HG03280 (cell line): Measurements from ENCODE around the gene EXOC2.

Experiments
- ATAC-seq: cut with Tn5 transposase; IDR thresholded peaks from one replicate; pipeline ENCODE4 v1.9.1; 2021; ENCODE audit warnings: mild to moderate bottlenecking, moderate library complexity; ENCODE audit not compliant: unreplicated experiment

EXOC2 gene, protein sequence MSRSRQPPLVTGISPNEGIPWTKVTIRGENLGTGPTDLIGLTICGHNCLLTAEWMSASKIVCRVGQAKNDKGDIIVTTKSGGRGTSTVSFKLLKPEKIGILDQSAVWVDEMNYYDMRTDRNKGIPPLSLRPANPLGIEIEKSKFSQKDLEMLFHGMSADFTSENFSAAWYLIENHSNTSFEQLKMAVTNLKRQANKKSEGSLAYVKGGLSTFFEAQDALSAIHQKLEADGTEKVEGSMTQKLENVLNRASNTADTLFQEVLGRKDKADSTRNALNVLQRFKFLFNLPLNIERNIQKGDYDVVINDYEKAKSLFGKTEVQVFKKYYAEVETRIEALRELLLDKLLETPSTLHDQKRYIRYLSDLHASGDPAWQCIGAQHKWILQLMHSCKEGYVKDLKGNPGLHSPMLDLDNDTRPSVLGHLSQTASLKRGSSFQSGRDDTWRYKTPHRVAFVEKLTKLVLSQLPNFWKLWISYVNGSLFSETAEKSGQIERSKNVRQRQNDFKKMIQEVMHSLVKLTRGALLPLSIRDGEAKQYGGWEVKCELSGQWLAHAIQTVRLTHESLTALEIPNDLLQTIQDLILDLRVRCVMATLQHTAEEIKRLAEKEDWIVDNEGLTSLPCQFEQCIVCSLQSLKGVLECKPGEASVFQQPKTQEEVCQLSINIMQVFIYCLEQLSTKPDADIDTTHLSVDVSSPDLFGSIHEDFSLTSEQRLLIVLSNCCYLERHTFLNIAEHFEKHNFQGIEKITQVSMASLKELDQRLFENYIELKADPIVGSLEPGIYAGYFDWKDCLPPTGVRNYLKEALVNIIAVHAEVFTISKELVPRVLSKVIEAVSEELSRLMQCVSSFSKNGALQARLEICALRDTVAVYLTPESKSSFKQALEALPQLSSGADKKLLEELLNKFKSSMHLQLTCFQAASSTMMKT

DNA sequence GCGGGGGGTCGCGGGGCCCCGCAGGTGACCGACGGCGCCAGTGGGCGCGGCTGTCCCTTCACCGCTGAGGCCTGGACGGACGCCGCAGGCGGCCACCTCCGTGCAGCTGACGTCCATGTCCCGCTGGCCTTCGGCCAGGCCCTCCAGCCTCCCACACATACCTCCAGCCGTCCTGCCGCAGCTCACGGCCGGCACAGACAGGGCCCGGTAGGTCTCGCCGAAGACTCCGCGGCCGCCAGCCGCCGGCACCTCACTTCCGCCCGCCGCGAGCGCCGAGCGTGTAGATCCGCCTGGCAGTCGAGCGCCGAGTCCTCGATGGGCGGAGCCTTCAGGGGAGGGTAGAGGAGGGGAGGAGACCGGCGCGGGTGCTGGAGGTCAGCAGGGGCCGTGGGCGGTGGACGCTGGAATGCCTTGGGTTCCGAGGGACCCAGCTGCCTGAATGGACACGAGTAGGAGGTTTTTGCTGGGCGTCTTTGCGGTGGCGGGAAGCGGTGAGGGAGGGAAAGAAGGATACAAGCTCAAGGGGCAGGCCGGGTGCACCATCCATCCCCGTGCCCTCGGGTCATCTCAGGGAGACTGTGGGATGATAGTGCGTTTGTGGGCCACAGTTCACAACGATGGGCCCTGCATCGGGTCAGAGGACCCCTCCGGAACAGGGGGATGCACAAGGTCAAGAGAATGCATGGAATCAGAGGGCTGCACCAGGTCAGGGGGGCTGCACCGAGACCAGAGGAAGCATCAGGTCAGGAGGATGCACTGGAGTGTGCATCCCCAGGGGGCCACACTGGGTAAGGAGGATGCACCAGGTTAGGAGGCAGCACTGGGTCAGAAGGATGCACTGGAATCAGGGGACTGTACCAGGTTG is at the start of gene EXOC2:
EXOC2 (minus strand) TSS at position 282 of the 865 bp plus-strand sequence. CDS start 55,321 bp downstream, outside the sequence.
- peak; percentile 90 for ATAC-seq

DNA sequence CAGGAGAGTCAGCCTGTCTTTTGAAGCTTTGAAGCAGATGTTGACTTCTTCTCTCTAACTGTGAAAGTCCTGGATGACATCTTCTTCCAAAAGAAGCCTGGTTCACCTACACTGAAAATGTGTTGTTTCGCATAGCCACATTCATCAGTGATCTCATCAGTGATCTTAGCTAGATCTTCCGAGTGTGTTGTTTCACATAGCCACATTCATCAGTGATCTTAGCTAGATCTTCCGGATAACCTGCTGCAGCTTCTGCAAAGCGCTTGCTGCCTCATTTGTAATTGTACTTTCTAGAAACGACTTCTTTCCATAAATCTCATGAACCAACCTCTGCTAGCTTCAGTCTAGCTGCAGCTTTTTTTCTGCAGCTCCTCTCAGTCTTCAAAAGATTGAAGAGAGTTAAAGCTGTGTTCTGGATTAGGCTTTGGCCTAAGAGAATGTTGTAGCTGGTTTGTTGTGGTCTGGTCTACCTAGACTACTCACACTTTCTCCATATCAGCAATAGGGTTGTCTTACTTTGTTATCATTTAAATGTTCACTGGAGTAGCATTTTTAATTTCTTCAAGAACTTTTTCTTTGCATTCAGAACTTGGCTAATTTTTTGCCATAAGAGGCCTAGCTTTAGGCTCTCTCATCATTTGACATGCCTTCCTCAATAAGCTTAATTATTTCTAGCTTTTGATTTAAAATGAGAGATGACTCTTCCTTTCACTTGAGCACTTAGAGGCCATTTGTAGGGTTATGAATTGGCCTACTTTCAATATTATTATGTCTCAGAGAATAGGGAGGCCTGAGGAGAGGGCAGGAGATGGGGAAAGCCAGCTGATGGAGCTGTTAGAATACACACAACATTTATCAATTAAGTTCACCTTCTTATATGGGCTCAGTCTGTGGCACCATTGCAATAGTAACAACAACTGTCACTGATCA is 48.7 kb upstream of the EXOC2 start:
- no peak for ATAC-seq

DNA sequence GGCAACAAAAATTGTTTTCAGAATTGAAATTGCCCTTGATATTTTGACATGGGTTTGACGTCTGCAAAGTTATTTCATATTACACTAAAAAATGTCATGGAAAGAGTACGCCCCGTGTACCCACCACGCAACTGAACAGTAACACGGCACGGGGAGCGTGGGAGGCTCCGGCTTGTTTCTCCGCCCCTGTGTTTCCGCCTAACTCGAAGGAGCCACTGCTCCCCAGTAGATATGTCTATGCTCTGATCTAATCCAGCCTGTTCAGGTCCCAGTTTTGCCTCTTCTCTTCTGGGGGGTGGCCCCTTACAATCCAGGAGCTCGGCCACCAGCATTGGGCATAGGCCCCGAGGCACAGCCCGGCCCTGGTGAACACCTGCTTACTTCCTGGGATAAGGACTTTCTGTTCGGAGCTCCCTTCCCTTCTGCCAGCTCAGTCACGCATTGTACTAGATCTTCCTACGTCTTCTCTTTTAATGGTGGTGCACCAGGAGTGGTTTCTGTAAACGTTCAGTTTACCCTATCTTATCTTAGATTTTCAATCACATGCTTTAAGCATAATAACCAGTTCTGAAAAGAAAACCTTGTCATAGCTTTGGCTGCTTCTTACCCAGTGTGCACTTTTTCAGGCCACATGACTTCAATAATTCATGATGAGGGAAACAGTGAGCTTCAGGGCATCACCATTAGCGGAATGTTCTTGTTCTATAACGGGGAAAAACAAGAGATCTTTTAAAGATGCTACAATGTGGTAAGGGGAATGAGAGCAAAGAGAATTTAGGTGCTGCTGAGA is 43.9 kb upstream of the EXOC2 start:
- ATAC-seq, result no peak

DNA sequence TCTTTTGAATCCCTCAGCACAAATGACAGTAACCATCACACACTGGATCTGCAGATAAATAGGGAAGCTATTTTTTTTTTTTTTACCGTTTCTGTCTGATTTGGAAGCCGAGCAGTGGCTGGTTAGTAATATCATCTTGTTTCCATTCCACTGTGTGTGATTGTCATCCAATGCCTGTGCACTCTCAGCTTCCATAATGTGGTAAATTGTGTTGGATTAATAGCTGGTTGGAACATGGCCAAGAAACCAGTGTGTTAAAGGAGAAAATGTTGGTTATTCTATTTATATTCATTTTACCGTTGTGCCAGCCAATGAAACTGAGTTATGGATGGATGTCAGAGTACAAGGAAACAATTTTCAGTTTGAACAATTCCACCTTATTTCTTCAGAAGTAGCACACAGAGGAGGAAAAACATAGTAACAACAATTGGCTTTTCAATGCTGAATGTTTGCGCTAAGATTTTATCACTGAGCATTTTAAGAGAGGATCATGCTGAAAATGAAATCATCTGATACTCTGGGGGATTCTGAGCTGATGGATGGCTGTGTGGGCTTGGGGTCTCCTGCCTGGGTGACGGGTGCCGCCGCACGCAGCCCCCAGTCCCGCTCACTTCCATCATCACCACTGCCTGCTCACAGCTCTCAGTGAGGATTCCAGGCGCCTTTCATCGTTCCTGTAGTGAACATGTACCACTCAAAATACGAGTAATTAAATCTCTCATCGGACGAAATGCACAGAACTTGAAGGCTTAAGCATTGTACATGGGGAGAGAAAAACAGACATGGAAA is 40.7 kb upstream of the EXOC2 start:
- ATAC-seq, result no peak

DNA sequence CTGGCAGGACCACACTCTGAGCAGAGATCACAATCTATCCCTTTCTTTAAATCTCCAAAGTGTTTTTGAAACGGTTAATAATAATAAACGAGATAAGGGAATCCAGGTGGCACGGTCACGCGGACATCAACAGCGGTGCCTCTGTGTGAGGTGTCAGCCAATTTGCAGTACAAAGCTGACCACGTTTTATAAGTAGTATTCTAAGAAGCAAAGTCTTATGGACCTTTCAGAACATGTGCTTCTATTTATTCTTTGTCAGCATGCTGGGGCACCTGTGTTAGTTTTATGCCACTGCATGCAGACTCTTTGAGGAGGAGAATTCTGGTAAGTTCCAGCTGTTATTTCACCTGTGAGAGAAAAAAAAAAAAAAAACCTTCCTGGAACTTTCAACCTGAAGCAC is 39.0 kb upstream of the EXOC2 start:
- no peak for ATAC-seq

DNA sequence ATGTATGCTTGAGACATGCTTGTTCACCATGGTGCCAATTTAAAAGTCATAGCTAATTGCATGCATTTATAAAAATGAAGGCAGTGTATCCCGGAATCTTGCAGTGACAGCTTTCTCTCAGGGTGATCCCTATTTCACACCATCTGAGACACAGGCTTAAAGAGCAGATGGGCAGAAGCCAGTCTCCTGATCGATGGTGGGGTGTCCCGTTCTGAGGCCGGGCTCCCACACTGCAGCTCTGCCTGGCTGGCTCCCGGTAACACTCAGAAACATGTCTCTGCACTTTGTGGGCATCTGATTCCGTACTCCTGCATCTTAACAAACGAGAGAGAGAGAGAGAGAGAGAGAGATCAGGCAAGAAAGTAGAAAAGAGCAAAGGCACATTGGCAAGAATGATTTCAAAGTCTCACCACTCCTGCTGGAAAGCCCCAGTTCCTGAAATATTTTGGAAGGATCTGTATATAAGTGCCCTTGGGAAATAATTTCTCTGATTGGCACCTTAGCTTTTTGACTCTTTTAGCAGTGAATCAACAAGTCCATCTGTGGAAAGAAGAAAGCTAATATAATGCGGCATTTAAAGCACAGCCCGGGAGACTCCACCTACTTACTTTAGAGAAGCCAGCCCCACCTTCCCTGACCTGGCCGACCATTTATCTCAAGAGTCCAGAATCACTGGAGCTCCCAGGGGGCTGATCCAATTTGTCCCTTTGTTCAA is 36.8 kb upstream of the EXOC2 start:
- no peak for ATAC-seq

DNA sequence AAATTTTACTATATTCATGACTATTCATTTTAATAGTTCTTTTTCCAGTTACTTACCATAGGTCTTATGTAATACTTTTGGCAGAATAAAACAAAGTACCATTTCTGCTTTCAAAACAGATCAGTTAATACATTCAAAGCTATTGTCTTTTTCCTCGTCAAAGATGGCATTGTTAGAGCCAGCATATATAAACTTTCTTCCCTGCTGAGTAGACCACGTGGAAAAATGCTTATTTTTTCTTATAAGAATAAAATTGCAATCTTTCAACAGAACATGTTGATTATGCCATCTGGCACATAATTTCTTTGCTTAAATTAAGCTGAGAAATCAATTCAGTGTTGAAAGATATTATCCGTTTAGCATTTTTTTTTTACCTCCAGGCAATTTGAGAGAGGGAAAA is 34.9 kb upstream of the EXOC2 start:
- ATAC-seq, result no peak

DNA sequence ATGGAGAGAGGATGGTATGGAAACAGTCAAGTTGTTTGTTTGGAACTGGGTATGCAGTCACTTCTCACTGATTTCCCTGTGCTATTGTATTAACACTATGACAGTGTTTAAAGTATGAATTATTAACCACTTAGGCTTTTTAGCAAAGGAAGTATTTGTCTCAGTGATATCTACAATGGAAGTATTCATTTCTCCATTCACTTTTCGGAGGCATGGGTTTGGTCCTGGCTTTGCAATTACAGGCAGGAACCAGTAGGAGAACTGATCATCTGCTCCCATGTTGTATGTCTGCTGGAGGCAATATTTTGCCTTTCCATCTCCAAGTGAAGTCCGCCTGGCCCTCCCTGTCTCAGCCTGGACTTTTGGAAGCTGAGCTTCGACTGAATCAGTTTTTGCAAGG is 30.6 kb upstream of the EXOC2 start:
- no peak for ATAC-seq

DNA sequence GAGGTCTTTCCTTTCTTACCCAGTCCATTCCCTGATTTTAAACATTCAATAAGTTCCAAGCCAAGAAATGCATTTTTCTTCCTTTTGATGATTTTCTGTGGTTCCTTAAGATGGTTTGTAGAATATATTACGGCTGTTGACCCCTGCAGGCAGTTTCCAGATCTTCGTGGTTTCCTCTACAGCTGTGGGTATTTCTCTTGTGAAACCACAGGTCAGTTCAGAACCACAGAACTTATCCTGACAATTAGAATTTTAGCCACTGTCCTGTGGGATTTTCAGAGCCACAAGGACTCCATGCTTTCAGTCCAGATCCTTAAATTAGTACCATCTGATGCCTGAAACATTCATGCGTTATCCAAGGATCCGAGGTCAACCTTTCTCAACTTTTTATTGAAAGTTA is 29.7 kb upstream of the EXOC2 start:
- ATAC-seq, result no peak

DNA sequence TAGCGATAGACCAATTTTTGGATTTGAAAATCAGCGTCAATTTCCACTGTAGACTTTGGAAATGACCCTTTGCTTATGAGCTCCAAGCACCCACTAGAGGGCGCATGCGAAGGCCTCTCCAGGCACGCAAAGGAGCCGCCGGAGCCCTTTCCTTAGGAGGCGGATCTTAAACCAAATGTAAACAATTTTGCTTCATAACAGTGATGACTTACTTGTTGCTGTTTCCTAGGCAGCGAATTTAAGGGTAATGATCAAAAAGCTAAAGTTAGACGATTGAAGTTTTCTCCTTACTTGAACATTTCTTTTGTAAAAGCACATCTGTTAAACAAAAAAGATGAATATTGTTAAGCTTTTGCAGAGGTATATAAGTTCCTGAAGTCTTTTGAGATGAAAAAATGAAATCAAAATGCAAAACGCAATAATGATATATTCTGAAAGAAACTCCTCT is 29.2 kb upstream of the EXOC2 start:
- no peak for ATAC-seq

DNA sequence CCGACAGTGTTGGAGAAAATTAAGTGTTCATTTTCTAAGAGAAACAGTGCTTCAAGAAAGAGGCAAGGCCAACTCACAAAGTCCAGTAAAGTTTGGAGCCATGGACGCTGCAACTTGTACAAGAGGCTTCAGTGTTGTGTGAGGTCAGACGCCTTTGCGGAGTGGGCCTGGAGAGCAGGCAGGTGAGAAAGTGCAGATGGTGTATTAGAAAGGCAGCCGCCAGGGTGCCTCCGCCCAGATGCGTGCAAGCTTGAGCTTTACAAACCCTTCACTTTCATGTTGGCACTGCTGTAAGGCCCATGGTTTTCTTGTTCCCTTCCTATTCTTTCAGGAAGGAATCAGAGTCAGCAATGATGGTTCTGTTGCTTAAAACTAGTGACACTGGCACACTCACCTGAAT is 25.4 kb upstream of the EXOC2 start:
- ATAC-seq, result no peak

DNA sequence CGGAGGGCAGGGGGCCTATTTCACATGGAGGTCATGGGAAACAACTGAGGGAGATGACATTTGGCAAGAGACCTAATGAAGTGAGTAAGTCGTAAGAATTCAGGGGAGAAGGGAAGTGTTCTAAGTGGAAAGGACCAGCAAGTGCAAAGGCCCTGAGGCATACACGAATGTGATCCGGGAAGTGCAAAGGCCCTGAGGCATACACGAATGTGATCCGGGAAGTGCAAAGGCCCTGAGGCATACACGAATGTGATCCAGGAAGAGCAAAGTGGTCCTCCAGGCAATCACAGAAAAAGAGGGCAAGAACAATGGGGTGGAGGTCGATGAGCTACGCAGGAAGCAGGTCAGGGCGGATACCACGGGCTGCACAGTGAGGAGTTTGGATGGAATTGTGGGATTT is 24.2 kb upstream of the EXOC2 start:
- ATAC-seq, result no peak

DNA sequence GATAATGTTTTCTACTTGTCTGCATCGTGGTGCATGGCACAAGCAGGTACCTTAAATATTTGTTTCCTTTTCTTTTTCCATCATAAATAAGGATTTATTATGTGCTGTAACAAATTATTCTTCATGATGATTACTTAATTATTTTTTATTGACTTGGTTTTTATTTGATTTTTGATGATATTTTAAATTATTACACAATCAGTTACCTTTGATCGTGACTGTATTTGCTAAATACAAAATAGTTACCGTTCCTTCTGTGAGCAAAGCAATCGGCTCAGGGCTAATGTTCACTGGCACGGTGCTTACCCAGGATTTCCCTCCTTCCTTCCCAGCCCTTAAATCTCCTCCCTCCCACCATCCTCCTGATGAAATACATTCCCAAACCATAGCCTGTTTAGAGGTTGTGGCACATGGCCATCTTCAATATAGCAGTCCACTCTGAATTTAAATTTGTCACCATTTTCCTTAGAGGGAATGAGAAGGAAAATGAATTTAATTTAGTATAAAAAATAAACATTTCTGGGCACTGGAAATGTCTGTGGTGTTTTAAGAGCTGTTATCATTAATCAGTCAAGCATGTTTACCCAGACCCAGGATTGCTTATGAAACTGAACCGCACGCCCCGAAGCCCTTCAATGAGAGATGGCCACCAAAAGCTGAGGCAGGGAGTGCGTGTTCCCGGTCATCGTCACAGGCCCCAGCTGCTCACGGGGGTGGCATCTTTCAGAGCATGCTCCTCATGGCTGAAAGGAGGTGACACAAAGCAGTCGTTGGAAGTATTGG is 23.0 kb upstream of the EXOC2 start:
- ATAC-seq, result no peak

DNA sequence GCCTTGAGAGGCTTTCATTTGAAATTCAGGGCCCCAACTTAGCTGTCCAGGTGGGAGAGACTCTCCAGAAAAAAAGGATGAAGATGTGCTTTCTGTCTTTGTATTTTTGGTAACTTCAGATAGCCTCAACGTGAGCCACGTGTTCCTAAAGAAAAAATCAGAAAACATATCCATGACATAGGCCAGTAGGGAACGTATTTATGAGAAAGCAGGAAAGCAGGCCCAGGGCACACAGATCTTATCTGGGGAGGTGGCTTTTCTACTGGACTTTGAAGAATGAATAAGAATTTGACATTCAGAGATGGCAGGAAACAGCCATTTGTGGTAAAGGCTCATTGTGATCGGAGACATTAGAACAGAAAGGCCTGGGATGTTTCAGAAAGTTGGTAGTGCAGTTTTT is 21.2 kb upstream of the EXOC2 start:
- no peak for ATAC-seq

DNA sequence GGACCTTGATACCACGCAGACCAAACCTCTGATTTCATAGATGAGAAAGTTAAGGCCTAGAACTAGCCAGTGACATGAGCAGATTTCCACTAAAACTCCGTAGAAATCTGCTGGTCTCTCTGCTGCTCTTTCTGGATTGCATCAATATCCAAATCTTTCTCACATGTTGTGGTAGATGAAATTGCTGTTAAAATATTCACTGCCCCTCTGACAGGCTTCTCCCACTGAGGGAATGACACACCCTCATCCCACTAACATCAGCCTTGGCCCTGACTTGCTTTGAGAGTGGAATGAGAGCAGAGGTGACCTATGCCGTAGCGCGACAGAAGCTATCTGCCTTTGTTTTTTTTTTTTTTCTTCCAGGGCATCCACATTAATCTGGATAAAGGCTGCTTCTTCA is 20.4 kb upstream of the EXOC2 start:
- ATAC-seq, result no peak

DNA sequence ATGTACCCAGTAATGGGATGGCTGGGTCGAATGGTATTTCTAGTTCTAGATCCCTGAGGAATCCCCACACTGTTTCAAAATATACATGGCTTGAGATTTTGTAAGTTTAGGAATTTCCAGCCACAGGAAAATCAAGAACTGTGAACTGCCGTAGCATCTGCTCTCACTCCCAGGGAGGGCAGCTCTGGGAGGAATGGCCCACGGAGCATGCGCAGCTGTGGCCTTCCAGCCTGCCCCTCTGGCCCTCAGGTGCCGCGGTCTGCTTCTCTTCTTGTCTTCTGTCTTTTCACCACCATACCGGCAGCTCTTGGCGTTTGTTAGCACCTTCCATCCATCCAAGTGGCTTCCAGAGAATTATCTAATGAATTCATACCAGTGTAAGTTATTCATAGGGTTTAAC is 19.9 kb upstream of the EXOC2 start:
- no peak for ATAC-seq

DNA sequence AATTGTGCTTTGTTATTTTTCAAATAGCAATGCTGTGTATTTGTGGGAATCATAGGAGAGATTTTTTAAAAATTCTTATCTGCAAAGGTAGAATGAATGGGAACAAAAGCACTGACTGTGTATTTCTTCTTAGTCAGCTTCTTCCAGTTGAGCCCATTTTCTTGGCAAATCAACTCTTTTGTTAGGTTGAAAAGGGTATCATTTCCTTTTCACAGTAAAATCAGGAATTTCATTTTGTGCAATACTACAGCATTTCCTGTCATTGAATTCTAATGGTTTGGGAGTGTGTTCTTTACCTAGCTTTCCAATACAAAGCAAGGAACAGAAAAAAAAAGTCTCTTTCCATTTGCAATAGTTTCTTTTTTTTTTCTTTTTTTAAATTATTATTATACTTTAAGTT is 19.0 kb upstream of the EXOC2 start:
- ATAC-seq, result no peak
